Left ventricle myocardium inferior (tissue), 1 donor: ENCODE measurements around the gene PITX1. TPM values are rescaled to one million over a fixed set of nuclear protein-coding genes. Genes with fewer than 3 reads are reported as not detected.

Source experiments
- DNase-seq: peaks from one replicate; pipeline ENCODE4 v3.0.0-alpha.2; 2020
- H3K27ac ChIP-seq: fragments of 200-600 bp; replicated peaks from 2 replicates; pipeline ENCODE4 v1.8.0; 2021
- H3K27me3 ChIP-seq: fragments of 200-600 bp; 2 replicates; pipeline ENCODE4 v1.8.0; 2021; ENCODE audit warnings: low read depth
- H3K36me3 ChIP-seq: fragments of 200-600 bp; 2 replicates; pipeline ENCODE4 v1.8.0; 2021
- H3K4me1 ChIP-seq: fragments of 200-600 bp; 2 replicates; pipeline ENCODE4 v1.8.0; 2021
- H3K4me3 ChIP-seq: fragments of 200-600 bp; 2 replicates; pipeline ENCODE4 v1.8.0; 2021; ENCODE audit warnings: mild to moderate bottlenecking, moderate library complexity
- H3K9me3 ChIP-seq: fragments of 200-600 bp; replicated peaks from 2 replicates; pipeline ENCODE4 v1.8.0; 2021
- CTCF ChIP-seq: fragments of 200-600 bp; IDR thresholded peaks from 2 replicates; pipeline ENCODE4 v1.8.0; 2021; ENCODE audit warnings: antibody characterized with exemption, mild to moderate bottlenecking, borderline replicate concordance
- intact Hi-C: fragments of 100-400 bp; cut with micrococcal nuclease; formaldehyde crosslinking; loops from one replicate; pipeline ENCODE4 v1.11.0; 2022
- total RNA-seq: library from RNA; stranded (reverse); fragmentation: NEBNext Ultra II Directional; extraction: Animal tissue kit (Norgen Biotek cat#: 25700); gene quantifications from one replicate; pipeline ENCODE4 v1.2.1, GENCODE V29; 2021
- donor health status: DM: no; HTN: yes; CAD: no; lungs with severe emphysema.

PITX1 gene
- total RNA-seq, 1 donor from 2014 or later, result not detected

- H3K9me3 ChIP-seq, result no peaks in the 10 kb centered on the region
- no peak overlapping the region for H3K4me3 ChIP-seq
- DNase-seq, result no peak
- intact Hi-C loops, result no loop called here
- H3K27me3 ChIP-seq, result peaks cover 100% of the 10 kb centered on the region
- H3K27ac ChIP-seq, result no peak overlapping the region
- peaks cover 6% of the 10 kb centered on the region for H3K4me1 ChIP-seq
- TF ChIP-seq CTCF, result no peak
- no peaks in the 10 kb centered on the region for H3K36me3 ChIP-seq
These were observed 13.3 kb upstream of the PITX1 start for GRCh38 chr5:135047347-135047695.

- Histone ChIP-seq H3K4me1 (peaks cover 6% of the 10 kb centered on the region), H3K9me3 (no peaks in the 10 kb centered on the region), H3K4me3 (no peak overlapping the region), H3K36me3 (no peaks in the 10 kb centered on the region), H3K27ac (no peak overlapping the region), H3K27me3 (peaks cover 100% of the 10 kb centered on the region)
- no peak for DNase-seq
- intact Hi-C loops, result no loop called here
- TF ChIP-seq CTCF, result no peak
These were observed 12.8 kb upstream of the PITX1 start for GRCh38 chr5:135046661-135047346.

GRCh38 chr5:135045488-135045887 is 11.5 kb upstream of the PITX1 start:
- peaks cover 100% of the 10 kb centered on the region for H3K27me3 ChIP-seq

GRCh38 chr5:135042595-135042994 is 8.6 kb upstream of the PITX1 start:
- Histone ChIP-seq H3K36me3 (no peaks in the 10 kb centered on the region), H3K9me3 (no peaks in the 10 kb centered on the region), H3K27ac (no peak overlapping the region), H3K4me3 (no peak overlapping the region), H3K27me3 (peaks cover 100% of the 10 kb centered on the region), H3K4me1 (peaks cover 21% of the 10 kb centered on the region)
- no peak for DNase-seq
- intact Hi-C loops, result no loop called here
- no peak for TF ChIP-seq CTCF

More at GRCh38 chr5:135045488-135045887, 11.5 kb upstream of the PITX1 start:
- DNase-seq, result no peak
- intact Hi-C loops, result no loop called here
- TF ChIP-seq CTCF, result no peak
- H3K4me1 ChIP-seq, result peaks cover 9% of the 10 kb centered on the region
- no peaks in the 10 kb centered on the region for H3K9me3 ChIP-seq
- H3K4me3 ChIP-seq, result no peak overlapping the region
- H3K27ac ChIP-seq, result no peak overlapping the region
- no peaks in the 10 kb centered on the region for H3K36me3 ChIP-seq

- intact Hi-C loops, result no loop called here
These were observed 7.7 kb upstream of the PITX1 start for GRCh38 chr5:135041726-135042125.

More at GRCh38 chr5:135041726-135042125, 7.7 kb upstream of the PITX1 start:
- peaks cover 100% of the 10 kb centered on the region for H3K27me3 ChIP-seq
- peaks cover 21% of the 10 kb centered on the region for H3K4me1 ChIP-seq
- H3K27ac ChIP-seq, result no peak overlapping the region
- no peaks in the 10 kb centered on the region for H3K9me3 ChIP-seq
- H3K36me3 ChIP-seq, result no peaks in the 10 kb centered on the region
- TF ChIP-seq CTCF, result no peak
- H3K4me3 ChIP-seq, result no peak overlapping the region
- no peak for DNase-seq
